ENCODE data around the gene SLC66A2.
"Not testable (repeated sequence)": the region's sequence is repeated elsewhere in the genome, so short reads cannot be mapped to it uniquely, and the experiment has no call there.

The SLC66A2 gene

DNA sequence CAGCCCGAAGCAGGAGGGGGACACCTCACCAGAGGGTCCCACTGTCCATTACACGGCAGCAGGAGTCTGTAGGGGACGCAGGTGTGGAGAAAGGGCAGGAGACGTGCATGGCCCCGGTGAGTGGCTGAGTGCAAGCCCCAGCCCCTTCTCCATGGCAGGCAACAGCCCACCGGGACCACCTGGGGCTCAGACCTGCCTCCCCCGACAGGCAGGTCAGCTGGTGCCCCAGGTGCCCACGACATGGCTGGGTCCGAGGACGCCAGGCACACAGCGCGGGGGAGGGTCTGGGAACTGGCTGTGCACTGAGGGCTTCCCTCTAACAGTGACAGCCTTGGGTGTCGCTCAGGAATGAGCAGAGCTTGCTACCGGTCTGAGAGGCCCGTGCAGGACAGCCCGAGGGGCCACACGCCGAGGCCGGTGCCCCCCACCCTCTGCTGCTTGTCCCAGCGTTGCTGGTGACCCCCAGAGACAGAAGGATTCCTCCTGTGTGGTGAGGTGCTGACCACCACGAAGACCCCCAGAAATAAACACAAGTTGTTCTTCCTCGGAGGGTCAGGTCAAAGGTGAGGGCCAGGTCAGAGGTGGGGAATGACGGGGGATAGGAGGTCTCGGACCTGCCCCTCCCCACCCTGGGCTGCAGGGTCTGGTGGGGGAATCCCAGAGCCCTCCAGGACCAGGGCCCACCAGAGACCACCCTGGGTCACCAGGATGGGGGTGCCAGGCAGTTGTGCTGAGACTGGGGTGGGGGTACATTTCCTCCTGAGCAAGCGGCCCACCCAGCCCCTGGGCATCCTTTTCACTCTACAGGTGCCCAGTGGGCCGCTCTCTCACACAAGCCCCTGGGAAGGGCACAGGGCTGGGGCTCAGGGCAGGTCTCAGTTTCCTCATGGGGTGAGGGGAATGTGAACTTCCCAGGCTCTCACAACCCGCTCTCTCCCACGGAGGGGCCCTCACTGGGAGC is 50.6 kb downstream of the SLC66A2 start:
- no peak for DNase-seq

DNA sequence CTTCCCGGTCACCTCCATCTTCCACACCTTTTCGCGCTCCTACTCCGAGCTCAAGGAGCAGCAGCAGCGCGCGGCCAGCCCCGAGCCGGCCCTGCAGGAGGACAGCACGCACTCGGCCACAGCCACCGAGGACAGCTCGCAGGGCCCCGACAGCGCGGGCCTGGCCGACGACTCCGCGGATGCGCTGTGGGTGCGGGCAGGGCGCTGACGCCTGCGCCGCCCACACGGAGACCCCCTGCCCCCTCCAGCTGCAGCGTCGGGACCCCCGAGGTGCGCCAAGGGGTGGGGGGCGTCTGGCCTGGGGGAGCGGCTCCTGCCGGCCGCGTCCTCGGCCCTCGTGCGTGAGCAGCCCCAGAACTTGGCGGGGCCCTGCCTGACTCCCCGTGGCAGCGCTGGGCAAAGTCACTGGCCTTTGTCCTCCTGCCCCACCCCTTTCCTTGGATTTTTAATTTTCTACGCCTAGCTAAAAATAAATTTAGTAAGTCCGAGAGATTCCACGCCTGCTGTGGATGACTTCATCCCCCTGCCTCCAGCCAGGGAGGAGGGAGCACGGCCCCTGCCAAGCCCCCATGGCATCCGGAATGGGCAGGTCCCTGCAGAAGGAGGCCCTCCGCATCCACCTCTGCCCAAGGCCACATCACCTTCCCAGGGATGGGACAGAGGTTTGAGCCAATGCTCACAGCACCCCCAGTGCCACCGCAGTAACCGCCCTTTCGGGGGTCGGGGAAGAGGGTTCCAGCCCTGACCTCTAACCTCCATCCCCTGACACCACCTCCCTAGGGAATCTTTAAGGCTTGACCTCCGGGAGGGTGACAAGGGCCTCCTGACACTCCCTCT is 51.6 kb downstream of the SLC66A2 start:
- no peak for DNase-seq

DNA sequence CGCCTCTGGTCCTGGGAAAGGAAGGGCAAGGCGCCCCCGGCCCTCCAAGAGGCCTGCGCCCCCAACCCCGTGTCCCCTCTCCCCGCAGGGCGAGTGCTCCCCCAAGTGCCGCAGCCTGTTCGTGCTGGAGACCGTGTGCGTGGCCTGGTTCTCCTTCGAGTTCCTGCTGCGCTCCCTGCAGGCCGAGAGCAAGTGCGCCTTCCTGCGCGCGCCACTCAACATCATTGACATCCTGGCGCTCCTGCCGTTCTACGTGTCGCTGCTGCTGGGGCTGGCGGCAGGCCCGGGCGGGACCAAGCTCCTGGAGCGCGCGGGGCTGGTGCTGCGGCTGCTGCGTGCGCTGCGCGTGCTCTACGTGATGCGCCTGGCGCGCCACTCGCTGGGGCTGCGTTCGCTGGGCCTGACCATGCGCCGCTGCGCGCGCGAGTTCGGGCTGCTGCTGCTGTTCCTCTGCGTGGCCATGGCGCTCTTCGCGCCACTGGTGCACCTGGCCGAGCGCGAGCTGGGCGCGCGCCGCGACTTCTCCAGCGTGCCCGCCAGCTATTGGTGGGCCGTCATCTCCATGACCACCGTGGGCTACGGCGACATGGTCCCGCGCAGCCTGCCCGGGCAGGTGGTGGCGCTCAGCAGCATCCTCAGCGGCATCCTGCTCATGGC is 52.4 kb downstream of the SLC66A2 start:
- DNase-seq: no peak

DNA sequence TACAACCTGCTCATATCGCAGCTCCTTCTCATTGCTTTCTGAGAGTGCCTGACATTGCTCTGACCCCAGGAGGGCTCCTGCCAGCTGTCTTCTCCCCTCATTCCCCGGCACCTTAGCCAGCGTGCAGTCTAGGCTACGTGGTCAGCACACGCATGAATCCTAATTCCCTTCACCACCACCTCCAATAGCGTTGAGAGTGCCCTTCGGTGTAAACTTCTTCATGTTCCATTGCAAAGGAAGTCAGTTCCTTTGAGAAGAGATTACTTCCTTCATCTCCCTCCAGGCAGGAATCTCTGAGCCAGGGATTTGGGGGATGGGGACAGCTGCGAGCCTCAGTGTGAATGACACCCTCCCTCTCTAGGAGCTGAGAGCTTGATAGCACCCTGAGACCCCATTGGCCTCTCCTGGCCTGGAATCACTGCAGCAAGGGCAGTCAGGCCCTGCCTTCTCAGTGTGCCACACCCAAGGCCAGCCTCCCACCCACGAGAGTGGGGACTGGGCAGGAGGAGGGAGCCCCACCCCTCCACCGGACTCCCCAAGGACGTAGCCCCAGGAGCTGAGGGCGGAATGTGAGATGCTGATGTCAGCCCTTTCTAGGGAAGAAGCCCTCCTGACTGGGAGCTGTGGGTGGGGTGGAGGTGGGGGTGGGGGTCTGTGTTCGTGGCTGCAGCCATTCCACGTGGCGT is 53.4 kb downstream of the SLC66A2 start:
- DNase-seq: no peak

DNA sequence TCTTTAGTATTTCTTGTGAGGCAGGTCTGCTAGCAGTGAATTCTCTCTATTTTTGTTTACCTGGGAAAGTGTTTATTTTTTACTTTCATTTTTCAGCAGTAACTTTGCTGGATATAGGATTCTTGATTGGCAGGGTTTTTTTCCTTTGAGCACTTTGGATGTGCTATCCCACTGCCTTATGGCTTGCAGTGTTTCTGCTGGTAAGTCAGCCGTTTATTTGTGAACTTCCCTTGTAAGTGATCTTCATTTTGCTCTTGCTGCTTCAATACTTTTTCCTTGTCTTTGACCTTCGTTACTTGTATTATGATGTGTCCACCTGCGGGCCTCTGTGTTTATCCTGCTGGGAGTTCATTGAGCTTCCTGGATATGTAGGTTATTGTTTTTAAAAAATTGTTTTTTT is 54.7 kb downstream of the SLC66A2 start:
- no peak for DNase-seq

DNA sequence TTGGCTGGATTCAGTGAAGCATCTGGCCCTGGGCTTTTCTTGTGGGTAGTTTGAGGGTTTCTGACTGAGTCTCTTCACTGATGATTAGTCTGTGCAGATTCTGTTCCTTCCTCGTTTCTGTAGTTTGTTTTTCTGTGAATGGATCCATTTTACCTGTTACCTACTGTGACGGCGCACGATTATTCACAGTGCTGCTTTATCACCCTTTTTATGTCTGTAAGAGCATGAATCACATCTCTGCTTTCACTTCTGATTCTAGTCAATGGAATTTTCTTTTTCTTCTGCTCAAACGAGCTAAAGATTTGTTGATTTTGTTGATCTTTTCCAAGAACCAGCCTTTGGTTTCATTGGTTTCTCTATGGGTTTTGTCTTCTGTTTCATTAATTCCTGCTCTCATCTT is 60.8 kb downstream of the SLC66A2 start:
- no peak for DNase-seq

DNA sequence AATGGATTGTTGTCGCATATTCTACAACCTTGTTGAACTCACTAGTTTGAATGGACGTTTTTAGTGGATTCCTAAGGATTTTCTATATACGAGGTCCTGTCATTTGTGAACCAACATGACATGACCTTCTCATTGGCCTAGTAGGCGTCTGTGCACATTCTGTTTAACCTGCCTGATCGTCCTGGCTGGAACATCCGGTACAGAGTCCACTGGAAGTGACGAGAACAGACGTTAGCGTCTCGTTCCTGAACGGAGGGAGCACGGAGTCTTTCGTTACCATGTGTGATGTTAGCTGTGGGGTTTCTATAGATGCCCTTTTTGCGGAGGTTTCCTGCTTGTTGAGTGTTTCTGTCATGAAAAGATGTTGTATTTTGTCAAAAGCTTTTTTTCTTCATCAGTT is 61.9 kb downstream of the SLC66A2 start:
- DNase-seq: no peak

DNA sequence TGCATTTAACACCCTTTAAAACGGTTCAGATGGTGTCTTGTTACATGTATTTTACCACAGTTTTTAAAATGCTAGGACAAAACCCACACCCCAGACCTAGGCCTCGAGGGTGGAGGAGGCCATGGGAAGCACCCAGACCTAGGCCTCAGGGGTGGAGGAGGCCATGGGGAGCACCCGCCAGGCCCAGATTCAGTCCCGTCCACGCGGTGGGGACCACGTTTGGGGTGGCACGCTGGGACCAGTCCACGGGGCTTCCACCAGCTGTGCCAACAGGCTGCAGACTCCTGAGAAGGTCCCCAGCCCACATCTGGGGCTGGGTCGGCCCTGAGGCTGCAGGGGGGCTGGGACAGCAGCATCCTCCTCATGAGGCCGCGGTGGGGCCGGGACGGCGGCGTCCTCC is 63.4 kb downstream of the SLC66A2 start:
- no peak for DNase-seq

DNA sequence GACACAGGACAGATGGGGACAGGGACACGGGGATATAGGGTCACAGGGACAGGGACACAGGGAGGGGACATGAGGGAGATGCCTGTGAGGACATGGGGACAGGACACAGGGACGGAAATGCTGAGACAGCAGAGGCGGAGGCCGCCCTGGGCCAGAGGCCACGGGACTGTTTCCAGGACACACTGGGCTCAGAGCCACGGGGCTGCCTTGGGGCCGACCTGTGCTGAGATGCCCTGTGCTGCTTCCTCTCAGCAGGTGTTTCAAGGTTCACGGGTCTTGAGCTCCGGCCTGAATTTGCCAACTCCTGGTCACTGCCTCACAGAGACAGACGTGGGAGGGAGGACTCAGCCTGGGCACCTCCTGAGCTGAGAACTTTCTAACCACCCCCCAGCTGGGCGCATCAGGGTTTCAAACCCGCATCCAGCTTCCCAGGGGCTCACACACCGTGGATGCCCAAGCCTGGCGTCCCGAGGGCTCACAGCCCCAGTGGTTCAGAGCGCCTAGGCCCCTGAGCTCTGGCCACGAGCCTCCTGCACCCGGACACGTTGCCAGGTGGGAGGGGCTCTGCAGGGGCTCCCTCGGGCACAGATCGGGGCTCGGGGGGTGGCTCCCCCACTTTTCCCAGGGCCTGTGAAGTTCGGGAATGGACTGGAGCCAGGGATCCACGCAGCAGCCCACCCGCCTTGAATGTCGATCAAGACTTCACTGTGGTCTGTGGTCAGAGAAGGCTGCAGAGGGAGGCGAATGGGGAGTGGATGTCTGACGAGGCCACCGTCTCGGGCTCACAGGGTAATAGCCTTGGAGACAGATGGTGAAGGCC is 64.1 kb downstream of the SLC66A2 start:
- DNase-seq: no peak

DNA sequence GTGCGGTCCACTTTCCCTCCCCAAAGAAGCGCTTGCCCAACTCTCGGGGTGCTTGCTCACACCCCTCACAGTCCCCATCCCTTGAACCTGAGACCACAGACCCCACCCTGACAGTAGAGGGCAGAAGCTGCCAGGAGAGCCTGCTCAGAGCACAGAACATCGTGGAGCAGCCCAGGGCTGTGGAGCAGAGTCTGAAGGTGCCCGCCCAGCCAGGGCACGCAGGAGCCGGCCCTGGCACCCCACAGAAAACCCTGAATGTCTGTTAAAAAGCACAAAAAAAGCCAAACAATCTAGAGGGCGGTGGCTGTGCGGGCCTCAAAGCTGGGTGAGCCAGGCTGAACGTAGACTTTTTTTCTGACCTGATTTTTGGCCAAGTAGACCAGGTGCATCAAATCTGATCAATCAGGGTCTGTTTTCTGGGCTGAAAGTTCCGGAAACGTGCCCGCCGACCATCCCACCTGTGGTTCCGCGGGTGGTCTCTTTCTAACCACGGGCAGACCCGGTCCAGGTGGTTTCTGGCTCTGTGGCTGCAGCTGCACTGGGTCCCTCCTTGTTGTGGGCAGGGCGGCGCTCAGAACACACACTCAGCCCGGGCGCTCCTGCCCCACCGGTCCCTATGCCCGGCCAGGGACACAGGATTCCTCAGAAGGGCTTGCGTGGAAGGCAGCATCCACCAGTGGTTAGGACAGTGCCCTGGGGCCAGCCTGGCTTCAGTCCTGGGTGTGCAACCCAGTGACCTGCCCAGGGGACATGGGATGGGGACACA is 66.3 kb downstream of the SLC66A2 start:
- DNase-seq: no peak

DNA sequence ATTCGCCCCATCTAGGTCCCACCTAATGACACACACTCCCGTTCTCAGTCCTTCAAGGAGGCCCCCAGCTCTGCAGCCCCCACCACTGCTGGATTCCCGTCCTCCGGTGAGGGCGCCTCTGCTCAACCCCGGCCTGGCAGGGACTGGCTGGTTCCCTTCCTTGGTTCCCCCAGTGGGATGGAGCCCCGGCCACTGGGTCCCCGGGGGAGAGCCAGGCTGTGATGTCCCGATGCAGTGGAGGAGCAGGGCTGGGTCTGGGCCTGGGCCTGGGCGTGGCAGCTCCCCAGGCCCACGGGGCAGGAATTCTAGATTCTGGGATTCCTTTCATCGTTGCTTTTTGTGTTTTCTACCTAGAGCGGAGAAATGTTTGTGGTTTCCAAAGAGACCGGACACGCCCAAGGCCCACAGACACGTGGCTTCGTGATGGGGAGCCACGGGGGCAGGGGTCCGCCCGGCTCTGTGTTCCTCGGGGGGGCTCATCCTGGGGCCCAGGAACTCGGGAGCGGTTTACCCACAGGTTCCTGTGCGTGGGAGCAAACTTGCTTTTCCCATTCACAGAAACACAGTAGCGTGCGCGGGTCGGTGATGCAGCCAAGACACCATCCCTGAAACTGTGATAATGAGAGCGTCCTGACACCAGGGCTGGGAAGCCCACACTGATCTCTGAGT is 67.0 kb downstream of the SLC66A2 start:
- no peak for DNase-seq

DNA sequence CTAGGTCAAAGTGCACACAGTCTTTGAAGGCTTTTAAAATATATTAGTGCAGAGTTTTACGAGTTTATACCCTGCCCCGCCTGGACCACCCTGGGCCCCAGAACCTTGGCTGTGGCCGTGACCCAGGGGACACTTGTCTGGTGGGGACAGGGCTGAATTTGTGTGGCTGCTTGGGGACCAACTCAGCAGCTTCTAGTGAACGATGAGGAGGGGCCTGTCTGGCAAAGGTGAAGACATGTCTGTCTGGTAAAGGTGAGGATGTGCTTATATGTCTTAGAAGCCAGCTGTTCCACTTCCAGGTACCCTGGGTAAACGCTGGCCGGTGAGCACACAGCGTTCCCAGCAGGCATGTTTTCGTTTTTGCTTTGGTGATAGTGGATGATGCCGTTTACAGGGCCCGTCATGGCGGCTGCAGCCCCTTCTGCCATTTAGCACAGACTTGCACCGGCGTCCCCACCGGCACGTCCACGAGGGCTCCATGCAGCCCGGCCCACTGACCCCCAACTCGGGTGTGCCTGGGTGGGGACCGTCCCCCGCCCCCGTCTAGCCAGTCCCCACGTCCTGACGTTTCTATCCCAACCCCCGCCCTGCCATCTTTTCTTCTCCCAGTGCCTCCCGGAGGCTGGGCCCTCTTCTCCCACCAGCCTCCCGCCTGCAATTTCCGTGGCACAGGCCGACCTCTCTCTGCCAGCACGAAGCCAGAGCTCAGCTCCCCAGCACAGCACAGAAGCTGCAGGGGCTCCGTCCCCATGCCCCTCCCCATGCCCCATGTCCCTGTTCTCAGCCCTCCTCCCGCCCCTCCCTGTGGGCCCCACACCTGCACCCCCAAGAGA is 67.8 kb downstream of the SLC66A2 start:
- no peak for DNase-seq

DNA sequence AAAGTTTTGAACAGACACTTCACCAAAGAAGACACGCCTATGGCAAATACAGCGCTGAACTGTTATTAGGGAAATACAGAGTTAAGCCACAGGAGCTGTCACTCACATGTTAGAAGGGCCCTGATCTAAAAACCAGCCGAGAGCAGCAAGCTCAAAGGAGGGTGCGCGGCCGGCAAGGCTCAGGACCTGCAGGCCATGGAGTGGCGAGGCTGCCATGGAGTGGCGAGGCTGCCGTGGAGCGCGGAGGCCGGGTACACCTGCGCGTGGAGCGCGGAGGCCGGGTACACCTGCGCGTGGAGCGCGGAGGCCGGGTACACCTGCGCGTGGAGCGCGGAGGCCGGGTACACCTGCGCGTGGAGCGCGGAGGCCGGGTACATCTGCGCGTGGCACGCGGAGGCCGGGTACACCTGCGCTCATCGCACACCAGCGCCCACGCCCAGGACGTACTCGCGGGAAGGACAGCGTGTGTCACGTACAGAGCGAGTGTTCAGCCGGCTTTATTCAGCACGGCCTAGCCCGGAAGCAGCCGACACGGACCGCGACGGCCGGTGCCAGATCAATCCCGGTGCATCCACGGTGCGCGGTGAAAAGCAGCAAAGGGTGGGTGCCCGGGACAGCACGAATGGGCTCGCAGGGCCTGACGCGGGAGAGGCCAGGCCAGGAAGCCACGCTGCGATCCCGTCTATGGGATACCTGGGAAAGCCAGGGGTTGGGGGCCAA is 68.8 kb downstream of the SLC66A2 start:
- DNase-seq: no peak

DNA sequence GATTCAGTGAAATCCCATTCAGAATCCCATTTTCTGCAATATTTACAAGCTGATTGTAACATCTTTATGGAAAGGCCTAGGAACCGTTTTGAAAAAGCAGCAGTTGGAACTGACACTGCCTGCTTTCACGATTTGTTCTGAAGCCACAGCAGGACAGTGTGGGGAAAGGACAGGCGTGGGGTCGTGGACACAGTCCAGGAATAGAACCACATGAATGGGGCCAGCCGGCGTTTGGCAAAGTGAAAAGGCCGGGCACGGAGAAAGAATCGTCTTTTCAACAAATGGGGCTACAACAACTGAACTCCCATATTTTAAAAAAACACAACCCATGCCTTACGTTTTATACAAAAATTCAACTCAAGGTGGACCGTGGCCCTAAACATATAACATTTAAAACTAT is 69.8 kb downstream of the SLC66A2 start:
- DNase-seq: no peak

DNA sequence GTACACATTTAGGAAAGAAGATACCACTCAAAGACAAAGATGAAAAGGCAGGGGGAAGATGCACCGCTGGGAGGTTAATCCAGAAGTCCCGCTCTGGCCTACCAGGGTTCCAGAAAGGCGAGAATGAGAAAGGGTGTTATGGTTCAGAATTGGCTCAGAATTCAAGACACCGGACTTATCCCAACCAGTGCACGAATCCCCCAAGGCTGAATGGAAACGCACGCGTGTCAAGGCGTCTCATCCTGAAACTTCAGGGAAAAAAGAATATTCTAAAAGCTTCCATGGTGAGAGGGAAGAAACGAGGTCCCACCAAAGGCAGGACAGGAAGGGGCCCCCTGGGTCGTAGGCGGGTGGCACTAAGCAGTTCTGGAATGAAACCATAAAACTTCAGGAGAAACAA is 71.9 kb downstream of the SLC66A2 start:
- DNase-seq: no peak

DNA sequence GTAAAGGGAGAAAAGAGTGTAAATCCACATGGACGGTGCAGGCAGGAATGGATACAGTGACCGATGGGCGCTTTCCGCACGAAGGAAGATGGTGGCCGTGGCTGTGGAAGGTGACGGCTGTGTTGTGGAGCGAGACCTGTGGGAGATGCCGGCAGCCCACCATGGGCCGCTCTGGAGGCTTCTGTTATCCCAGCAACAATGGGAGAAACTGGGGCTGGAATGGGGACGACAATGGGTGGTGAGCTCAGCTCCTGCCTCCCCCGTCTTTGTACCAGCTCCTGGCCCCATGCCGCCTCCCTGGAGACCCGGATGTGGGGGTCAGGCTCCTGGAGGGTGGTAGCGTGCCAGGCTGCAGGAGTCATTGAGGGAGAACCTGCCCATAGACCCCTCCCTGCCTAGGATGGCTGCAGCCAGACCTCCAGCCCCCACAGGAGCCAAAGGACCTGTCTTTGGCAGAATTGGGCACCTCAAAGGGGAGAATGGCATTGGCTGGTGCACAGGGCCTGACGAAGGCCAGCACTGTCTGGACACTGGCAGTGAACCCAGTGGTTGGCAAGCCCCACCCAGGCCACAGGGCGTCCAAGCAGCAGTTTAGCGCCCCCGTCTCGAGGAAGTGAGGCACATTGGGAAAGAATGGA is 72.6 kb downstream of the SLC66A2 start:
- DNase-seq: no peak

DNA sequence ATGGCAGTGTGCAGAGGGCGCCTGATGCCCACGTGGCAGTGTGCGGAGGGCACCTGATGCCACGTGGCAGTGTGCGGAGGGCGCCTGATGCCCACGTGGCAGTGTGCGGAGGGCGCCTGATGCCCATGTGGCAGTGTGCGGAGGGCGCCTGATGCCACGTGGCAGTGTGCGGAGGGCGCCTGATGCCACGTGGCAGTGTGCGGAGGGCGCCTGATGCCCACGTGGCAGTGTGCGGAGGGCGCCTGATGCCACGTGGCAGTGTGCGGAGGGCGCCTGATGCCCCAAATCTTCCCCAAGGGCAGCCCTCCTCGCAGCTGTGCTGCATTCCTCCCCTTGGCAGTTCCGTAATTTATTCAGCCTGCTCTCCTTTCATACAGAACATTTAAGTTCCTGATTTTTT is 73.2 kb downstream of the SLC66A2 start:
- DNase-seq: not testable (repeated sequence)
